Muscle of back (tissue), 10 donors: ENCODE data around the gene IL25. TPM values are rescaled to one million over a fixed set of nuclear protein-coding genes. Genes with fewer than 3 reads are reported as not detected.

Experiments used
- polyA plus RNA-seq, 10 donors: library from polyadenylated mRNA; unstranded; fragments of 120-200 nt; gene quantifications; one replicate each; pipeline ENCODE4 v1.2.1, GENCODE V29; 2013; ENCODE audit not compliant: insufficient read length in 10 of 10

The IL25 gene
- polyA plus RNA-seq, 10 donors, result not detected

Other genes starting within 250 kb of the IL25 start
- gene SLC7A8, start 189.1 kb upstream of the IL25 start, polyA plus RNA-seq, result 10 to 100 TPM in 2 of 10 donors, 1 to 10 TPM in 8; 3.5 to 15.3 (median 4.0) TPM
- gene RNF212B, start 134.9 kb upstream of the IL25 start, polyA plus RNA-seq, result under 1 TPM in 3 of 10 donors, not detected in 7; 0.28 to 0.80 (median 0.35) TPM
- gene HOMEZ, start 86.7 kb upstream of the IL25 start, polyA plus RNA-seq, result 10 to 100 TPM in 5 of 10 donors, 1 to 10 TPM in 5; 8.1 to 11.5 (median 9.8) TPM
- gene PPP1R3E, start 70.0 kb upstream of the IL25 start, polyA plus RNA-seq, result 10 to 100 TPM in 8 of 10 donors, 1 to 10 TPM in 2; 9.4 to 24.3 (median 13.4) TPM
- 10 to 100 TPM; 28.1 to 36.6 (median 30.8) TPM for gene BCL2L2, start 66.0 kb upstream of the IL25 start, polyA plus RNA-seq
- 100 to 1,000 TPM in 7 of 10 donors, 10 to 100 TPM in 3; 88.9 to 153 (median 105) TPM for gene PABPN1, start 51.4 kb upstream of the IL25 start, polyA plus RNA-seq
- 10 to 100 TPM; 15.7 to 27.6 (median 20.1) TPM for gene SLC22A17, start 19.9 kb upstream of the IL25 start, polyA plus RNA-seq
- 10 to 100 TPM; 36.1 to 52.0 (median 41.6) TPM for gene EFS, start 7.6 kb upstream of the IL25 start, polyA plus RNA-seq
- gene CMTM5, start 4.2 kb downstream of the IL25 start, polyA plus RNA-seq, result 1 to 10 TPM in 8 of 10 donors, under 1 TPM in 2; 0.76 to 3.2 (median 2.1) TPM
- gene MYH6, start 35.5 kb downstream of the IL25 start, polyA plus RNA-seq, result 10 to 100 TPM in 1 of 10 donors, 1 to 10 TPM in 9; 2.1 to 10.6 (median 5.5) TPM
- gene MYH7, start 62.9 kb downstream of the IL25 start, polyA plus RNA-seq, result 1,000 to 10,000 TPM in 2 of 10 donors, 100 to 1,000 TPM in 8; 165 to 1,219 (median 676) TPM
- gene NGDN, start 96.9 kb downstream of the IL25 start, polyA plus RNA-seq, result 10 to 100 TPM; 33.5 to 44.0 (median 38.0) TPM
- 1 to 10 TPM; 1.4 to 2.9 (median 1.7) TPM for gene ZFHX2, start 179.0 kb downstream of the IL25 start, polyA plus RNA-seq
- 10 to 100 TPM in 9 of 10 donors, 1 to 10 TPM in 1; 9.9 to 15.6 (median 12.0) TPM for gene THTPA, start 183.5 kb downstream of the IL25 start, polyA plus RNA-seq
- 10 to 100 TPM; 11.9 to 29.6 (median 17.6) TPM for gene AP1G2, start 195.0 kb downstream of the IL25 start, polyA plus RNA-seq
- gene JPH4, start 206.0 kb downstream of the IL25 start, polyA plus RNA-seq, result 1 to 10 TPM in 6 of 10 donors, under 1 TPM in 4; 0.46 to 4.1 (median 1.2) TPM